D721Med (cell line): ENCODE results near the gene SMARCA2.

ENCODE experiments used
- DNase-seq: peaks from one replicate; pipeline ENCODE4 v3.0.0; 2011; ENCODE audit warnings: low spot score; ENCODE audit not compliant: insufficient read length
- FAIRE-seq: peaks from 2 replicates; lab custom pipeline; 2011; peaks lifted over from hg19 to GRCh38; lab: Jason Lieb, UNC
- CTCF ChIP-seq: IDR thresholded peaks from 2 replicates; pipeline ENCODE4 v1.5.1; 2012; ENCODE audit warnings: mild to moderate bottlenecking, control low read depth; ENCODE audit not compliant: insufficient read depth; ENCODE audit errors: missing control alignments

Gene SMARCA2

GRCh38 chr9:2109069-2109650, 94.0 kb downstream of the SMARCA2 start:
- FAIRE-seq (no peak), DNase-seq (no peak)
- TF ChIP-seq CTCF = no peak

GRCh38 chr9:2110036-2110435, 94.9 kb downstream of the SMARCA2 start:
- TF ChIP-seq CTCF = no peak
- FAIRE-seq (no peak), DNase-seq (no peak)

- peak; percentile 35 for TF ChIP-seq CTCF
- FAIRE-seq = no peak
These were observed 100.9 kb downstream of the SMARCA2 start for GRCh38 chr9:2116073-2116472.

GRCh38 chr9:2117527-2117926, 102.4 kb downstream of the SMARCA2 start:
- TF ChIP-seq CTCF = no peak
- no peak for FAIRE-seq
- no peak for DNase-seq

More at GRCh38 chr9:2116073-2116472, 100.9 kb downstream of the SMARCA2 start:
- DNase-seq = no peak

GRCh38 chr9:2119566-2119965, 104.4 kb downstream of the SMARCA2 start:
- TF ChIP-seq CTCF = no peak
- FAIRE-seq (no peak), DNase-seq (no peak)

GRCh38 chr9:2120926-2121689, 106.0 kb downstream of the SMARCA2 start:
- peak; percentile 20 for TF ChIP-seq CTCF
- DNase-seq (no peak), FAIRE-seq (no peak)

- TF ChIP-seq CTCF = no peak
- FAIRE-seq = no peak
- DNase-seq = no peak
These were observed 107.2 kb downstream of the SMARCA2 start for GRCh38 chr9:2122299-2122698.
